SK-N-SH treated with all-trans-retinoic acid at 6 μM for 48 hours (cell line): ENCODE results near the gene FYN.

Experiments used
- ATAC-seq: fragments of 200-7000 bp; cut with Tn5 transposase; 3 replicates; pipeline ENCODE4 v1.9.1; 2020; ENCODE audit warnings: mild to moderate bottlenecking, moderate library complexity
- ARNTL ChIP-seq: fragments of 450-650 bp; formaldehyde crosslinking; IDR thresholded peaks from 2 replicates; pipeline ENCODE4 v1.5.0; 2020; ENCODE audit warnings: low read depth, mild to moderate bottlenecking, moderate library complexity, borderline replicate concordance
- BACH2 ChIP-seq: fragments of 250-450 bp; sonication (Bioruptor Pico); IDR thresholded peaks from 2 replicates; pipeline ENCODE4 v1.9.0; 2021; ENCODE audit warnings: mild to moderate bottlenecking, borderline replicate concordance
- CREB5 ChIP-seq: fragments of 250-450 bp; sonication (Bioruptor Pico); IDR thresholded peaks from 2 replicates; pipeline ENCODE4 v1.5.1; 2020; ENCODE audit warnings: low read depth, mild to moderate bottlenecking, moderate library complexity
- CSDC2 ChIP-seq: fragments of 250-450 bp; sonication (Bioruptor Pico); IDR thresholded peaks from 2 replicates; pipeline ENCODE4 v1.5.0; 2020; ENCODE audit warnings: mild to moderate bottlenecking, moderate library complexity
- ESRRG ChIP-seq: fragments of 250-450 bp; sonication (Bioruptor Pico); IDR thresholded peaks from 2 replicates; pipeline ENCODE4 v1.6.1; 2021; ENCODE audit warnings: mild to moderate bottlenecking
- GLIS3 ChIP-seq: fragments of 250-450 bp; sonication (Bioruptor Pico); IDR thresholded peaks from 2 replicates; pipeline ENCODE4 v1.5.0; 2020; ENCODE audit warnings: mild to moderate bottlenecking, moderate library complexity
- OSR1 ChIP-seq: fragments of 250-450 bp; sonication (Bioruptor Pico); IDR thresholded peaks from 2 replicates; pipeline ENCODE4 v1.8.0; 2022; ENCODE audit warnings: moderate library complexity, mild to moderate bottlenecking, inconsistent platforms
- PATZ1 ChIP-seq: fragments of 250-450 bp; sonication (Bioruptor Pico); IDR thresholded peaks from 2 replicates; pipeline ENCODE4 v1.8.0; 2020; ENCODE audit warnings: mild to moderate bottlenecking, moderate library complexity, borderline replicate concordance
- POU6F1 ChIP-seq: fragments of 250-450 bp; sonication (Bioruptor Pico); IDR thresholded peaks from 2 replicates; pipeline ENCODE4 v1.8.0; 2021; ENCODE audit warnings: low read depth, mild to moderate bottlenecking, moderate library complexity, borderline replicate concordance
- PPARA ChIP-seq: fragments of 250-450 bp; sonication (Bioruptor Pico); IDR thresholded peaks from 2 replicates; pipeline ENCODE4 v1.5.0; 2020; ENCODE audit warnings: mild to moderate bottlenecking, borderline replicate concordance
- RARB ChIP-seq: fragments of 250-450 bp; sonication (Bioruptor Pico); IDR thresholded peaks from 2 replicates; pipeline ENCODE4 v1.8.0; 2021; ENCODE audit warnings: mild to moderate bottlenecking, moderate library complexity
- SNAI2 ChIP-seq: fragments of 250-450 bp; sonication (Bioruptor Pico); IDR thresholded peaks from 2 replicates; pipeline ENCODE4 v1.5.0; 2020; ENCODE audit warnings: mild to moderate bottlenecking, moderate library complexity
- TCF4 ChIP-seq: fragments of 250-450 bp; sonication (Bioruptor Pico); IDR thresholded peaks from 2 replicates; pipeline ENCODE4 v1.8.0; 2021; ENCODE audit warnings: mild to moderate bottlenecking, moderate library complexity, borderline replicate concordance
- TOX ChIP-seq: fragments of 250-450 bp; sonication (Bioruptor Pico); IDR thresholded peaks from 2 replicates; pipeline ENCODE4 v1.8.0; 2021; ENCODE audit warnings: mild to moderate bottlenecking, moderate library complexity, borderline replicate concordance
- TSHZ2 ChIP-seq: fragments of 250-450 bp; sonication (Bioruptor Pico); IDR thresholded peaks from 2 replicates; pipeline ENCODE4 v1.5.0; 2020; ENCODE audit warnings: mild to moderate bottlenecking, moderate library complexity
- ZFP3 ChIP-seq: fragments of 250-450 bp; sonication (Bioruptor Pico); IDR thresholded peaks from 2 replicates; pipeline ENCODE4 v1.5.0; 2020; ENCODE audit warnings: mild to moderate bottlenecking, moderate library complexity
- ZNF70 ChIP-seq: fragments of 450-650 bp; formaldehyde crosslinking; IDR thresholded peaks from 2 replicates; pipeline ENCODE4 v1.5.0; 2020; ENCODE audit warnings: mild to moderate bottlenecking, moderate library complexity
- ZNF8 ChIP-seq: fragments of 450-650 bp; formaldehyde crosslinking; IDR thresholded peaks from 2 replicates; pipeline ENCODE4 v1.5.0; 2020; ENCODE audit warnings: mild to moderate bottlenecking, moderate library complexity

The FYN gene

GRCh38 chr6:111842271-111842822 is 30.9 kb downstream of the FYN start (continued):
- TF ChIP-seq POU6F1 (CRISPR knock-in tag) (no peak), SNAI2 (no peak), TOX (CRISPR knock-in tag) (no peak), PPARA (CRISPR knock-in tag) (no peak)

GRCh38 chr6:111841822-111842221 is 31.4 kb downstream of the FYN start:
- no peak for TF ChIP-seq ZNF8 (CRISPR knock-in tag)
- TF ChIP-seq GLIS3 (CRISPR knock-in tag): no peak
- no peak for TF ChIP-seq OSR1 (CRISPR knock-in tag)
- no peak for TF ChIP-seq ESRRG
- TF ChIP-seq BACH2 (CRISPR knock-in tag): no peak
- no peak for TF ChIP-seq CSDC2 (CRISPR knock-in tag)
- no peak for TF ChIP-seq POU6F1 (CRISPR knock-in tag)
- TF ChIP-seq RARB (CRISPR knock-in tag): no peak
- ATAC-seq: no peak

GRCh38 chr6:111840803-111841202 is 32.4 kb downstream of the FYN start:
- no peak for ATAC-seq

More at GRCh38 chr6:111840803-111841202, 32.4 kb downstream of the FYN start:
- no peak for TF ChIP-seq ZFP3 (CRISPR knock-in tag)
- TF ChIP-seq PPARA (CRISPR knock-in tag): no peak
- no peak for TF ChIP-seq SNAI2
- no peak for TF ChIP-seq TSHZ2
- no peak for TF ChIP-seq ARNTL
- no peak for TF ChIP-seq ESRRG
- no peak for TF ChIP-seq POU6F1 (CRISPR knock-in tag)
- TF ChIP-seq GLIS3 (CRISPR knock-in tag): no peak
- no peak for TF ChIP-seq TCF4 (CRISPR knock-in tag)
- no peak for TF ChIP-seq TOX (CRISPR knock-in tag)
- no peak for TF ChIP-seq RARB (CRISPR knock-in tag)
- TF ChIP-seq ZNF70: no peak
- no peak for TF ChIP-seq PATZ1
- TF ChIP-seq CREB5 (CRISPR knock-in tag): no peak
- TF ChIP-seq, all 23 proteins: peak for 0
